ENCODE results near the gene CBX5.

The CBX5 gene

DNA sequence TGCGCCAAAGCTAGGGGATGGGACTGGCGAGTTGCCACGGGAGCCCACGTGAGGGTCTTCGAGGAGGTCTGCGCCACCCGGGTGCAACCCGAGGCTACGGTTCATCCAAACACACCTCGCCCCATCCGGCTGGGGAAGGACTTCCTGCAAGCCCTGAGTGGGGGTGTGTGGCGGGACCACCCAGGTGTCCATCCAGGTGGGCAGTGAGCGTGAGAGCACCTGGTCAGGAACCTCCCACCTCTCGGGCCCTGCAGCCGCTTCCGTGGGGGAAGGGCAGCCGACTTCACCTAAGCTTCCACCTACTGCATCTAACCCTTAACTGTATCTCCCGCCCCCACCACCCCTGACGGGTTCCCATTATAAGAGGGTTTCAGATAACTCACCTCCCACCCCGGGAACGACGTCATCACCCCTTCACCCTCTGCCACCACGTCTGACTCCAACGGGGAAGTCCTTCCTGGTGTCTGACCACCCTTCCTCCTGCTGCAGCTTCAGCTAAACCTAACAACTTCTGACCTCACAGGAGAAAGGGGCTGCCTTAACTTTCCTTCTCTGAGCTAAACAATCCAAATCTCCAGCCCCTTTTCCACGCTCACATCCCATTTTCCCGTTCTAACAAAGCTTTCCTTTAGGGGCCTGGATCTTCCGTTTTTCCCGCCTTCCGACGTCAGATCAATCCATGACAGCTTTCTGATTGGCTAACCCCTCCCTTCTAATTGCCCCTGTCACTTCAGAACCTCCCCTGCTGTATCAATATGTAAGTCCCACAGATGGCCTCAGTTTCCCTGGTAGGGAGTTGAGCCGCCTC, 63.7 kb downstream of the CBX5 start:
- Histone ChIP-seq H3K27me3 (ENCODE audit: control insufficient read depth in 1 of 2, insufficient read depth in 2 of 2, low read length in 2 of 2) (peaks cover 35 to 62% of the 10 kb centered on the region in 2 donors), H3K4me3 (ENCODE audit: low read depth in 1 of 2, low read length in 2 of 2) (peak overlapping the region; percentile 40), H3K9me3 (ENCODE audit: low read length) (no peaks in the 10 kb centered on the region), H3K27ac (ENCODE audit: low read depth, low read length) (no peak overlapping the region), H3K4me1 (ENCODE audit: insufficient read depth, low read length) (peaks cover 28% of the 10 kb centered on the region), H3K9ac (ENCODE audit: low read length) (no peak overlapping the region), H3K36me3 (ENCODE audit: insufficient read depth, low read length) (no peaks in the 10 kb centered on the region)

DNA sequence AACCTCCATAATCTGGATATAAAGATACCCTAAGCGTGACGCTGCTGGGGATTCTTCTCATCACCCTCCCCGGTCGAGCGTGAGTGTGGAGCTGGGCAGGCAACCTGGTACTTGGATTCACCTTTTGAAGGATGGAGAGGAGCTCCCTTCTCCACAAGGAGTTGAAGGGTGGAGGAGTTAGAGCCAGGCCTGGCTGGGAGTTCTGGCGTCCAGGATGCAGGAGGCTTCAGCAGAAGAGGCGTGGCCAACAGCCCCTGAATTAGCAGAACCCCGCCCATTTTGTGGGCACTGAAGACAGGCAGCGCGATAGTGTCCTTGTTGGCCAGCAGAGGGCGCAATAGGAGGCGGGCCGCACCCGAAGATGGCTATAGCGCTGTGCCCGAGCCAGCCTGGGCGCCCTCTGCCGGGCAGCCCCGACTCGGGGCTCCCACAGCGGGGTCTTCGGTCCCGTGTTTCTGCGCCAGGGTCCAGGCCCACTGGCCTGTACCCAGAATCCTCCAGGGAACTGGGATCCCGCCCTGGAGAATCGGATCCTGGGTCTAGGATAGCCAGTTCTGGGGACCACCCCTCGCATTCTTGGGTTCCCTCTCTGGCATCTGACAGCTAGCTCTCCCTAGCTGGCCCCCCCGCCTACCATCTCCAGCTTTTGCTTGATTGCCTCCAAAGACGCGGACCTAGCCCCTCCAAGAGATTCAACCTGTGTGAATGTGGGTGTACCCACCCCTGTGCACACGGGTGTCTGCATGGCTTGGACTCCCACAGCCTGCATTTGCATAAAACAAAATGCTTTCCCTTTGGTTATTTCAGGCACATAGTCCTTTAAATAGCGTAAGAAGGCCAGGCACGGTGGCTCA, 65.1 kb downstream of the CBX5 start:
- Histone ChIP-seq H3K27ac (ENCODE audit: low read depth, low read length) (no peak overlapping the region), H3K9ac (ENCODE audit: low read length) (no peak overlapping the region), H3K36me3 (ENCODE audit: insufficient read depth, low read length) (no peaks in the 10 kb centered on the region), H3K9me3 (ENCODE audit: low read length) (no peaks in the 10 kb centered on the region), H3K4me3 (ENCODE audit: low read depth in 1 of 2, low read length in 2 of 2) (no peak overlapping the region), H3K27me3 (ENCODE audit: control insufficient read depth in 1 of 2, insufficient read depth in 2 of 2, low read length in 2 of 2) (peaks cover 35 to 69% of the 10 kb centered on the region in 2 donors), H3K4me1 (ENCODE audit: insufficient read depth, low read length) (peaks cover 28% of the 10 kb centered on the region)

DNA sequence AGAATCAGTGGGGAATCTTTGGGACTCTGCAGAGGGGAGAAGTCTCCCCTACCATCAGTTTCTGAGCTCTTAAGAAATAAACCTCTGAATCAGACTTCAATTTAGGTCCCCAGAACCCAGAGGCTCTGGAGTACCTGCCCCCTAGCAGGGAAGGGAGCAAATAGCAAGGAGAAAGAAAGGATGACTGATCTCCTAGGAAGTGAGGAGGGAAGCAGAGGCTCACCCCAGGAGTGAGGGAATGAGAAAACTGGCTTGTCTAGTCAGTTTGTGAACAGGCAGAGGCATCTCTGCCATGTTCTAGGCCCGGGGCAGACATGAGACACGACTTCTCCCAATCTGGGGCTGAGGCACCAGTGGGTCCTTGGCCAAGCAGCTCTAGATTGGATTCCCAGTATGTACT, 66.8 kb downstream of the CBX5 start:
- no peak overlapping the region for H3K4me3 ChIP-seq (ENCODE audit: low read depth in 1 of 2, low read length in 2 of 2)
- no peaks in the 10 kb centered on the region for H3K9me3 ChIP-seq (ENCODE audit: low read length)
- H3K27me3 ChIP-seq (ENCODE audit: control insufficient read depth in 1 of 2, insufficient read depth in 2 of 2, low read length in 2 of 2), result peaks cover 33 to 79% of the 10 kb centered on the region in 2 donors
- no peaks in the 10 kb centered on the region for H3K36me3 ChIP-seq (ENCODE audit: insufficient read depth, low read length)
- H3K4me1 ChIP-seq (ENCODE audit: insufficient read depth, low read length), result peaks cover 27% of the 10 kb centered on the region
- no peak overlapping the region for H3K9ac ChIP-seq (ENCODE audit: low read length)
- H3K27ac ChIP-seq (ENCODE audit: low read depth, low read length), result no peak overlapping the region

DNA sequence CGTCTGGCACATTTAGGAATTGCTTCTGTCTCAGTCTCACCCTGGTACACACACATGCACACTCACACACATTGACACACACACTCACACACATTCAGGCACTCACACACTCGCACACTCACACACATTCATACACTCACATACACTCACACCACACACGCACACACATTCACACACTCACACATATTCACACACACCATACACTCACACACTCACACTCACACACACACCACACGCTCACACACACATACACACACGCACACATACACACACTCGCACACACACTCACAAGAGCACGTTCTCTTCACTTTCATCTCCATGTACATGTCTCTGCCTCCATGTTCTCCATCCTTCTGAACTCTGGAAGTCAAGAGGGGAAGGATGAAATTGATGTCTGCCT, 68.0 kb downstream of the CBX5 start:
- H3K9ac ChIP-seq (ENCODE audit: low read length), result no peak overlapping the region
- peaks cover 15% of the 10 kb centered on the region for H3K4me1 ChIP-seq (ENCODE audit: insufficient read depth, low read length)
- no peak overlapping the region for H3K27ac ChIP-seq (ENCODE audit: low read depth, low read length)
- H3K27me3 ChIP-seq (ENCODE audit: control insufficient read depth in 1 of 2, insufficient read depth in 2 of 2, low read length in 2 of 2), result peaks cover 23 to 71% of the 10 kb centered on the region in 2 donors
- no peak overlapping the region for H3K4me3 ChIP-seq (ENCODE audit: low read depth in 1 of 2, low read length in 2 of 2)
- no peaks in the 10 kb centered on the region for H3K36me3 ChIP-seq (ENCODE audit: insufficient read depth, low read length)
- no peaks in the 10 kb centered on the region for H3K9me3 ChIP-seq (ENCODE audit: low read length)

DNA sequence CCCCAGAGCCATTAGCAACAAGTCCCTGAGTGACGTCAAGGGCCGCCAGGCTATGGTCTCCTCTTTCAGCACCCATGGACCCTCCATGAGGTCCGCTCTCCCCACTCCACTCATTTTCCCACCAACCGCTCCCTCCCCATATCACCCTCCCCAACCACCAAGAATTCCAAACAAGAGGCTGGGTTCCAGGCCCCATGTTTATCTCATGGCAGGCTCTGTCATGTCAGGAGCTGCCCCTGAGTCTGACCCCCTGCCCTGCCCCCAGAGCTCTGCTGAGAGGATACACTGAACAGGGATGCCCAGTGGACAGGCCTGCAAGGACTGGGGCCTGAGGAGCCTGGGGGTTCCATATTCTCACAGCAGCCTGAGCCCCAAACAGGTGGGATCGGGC, 69.5 kb downstream of the CBX5 start:
- Histone ChIP-seq H3K9me3 (ENCODE audit: low read length) (no peaks in the 10 kb centered on the region), H3K27me3 (ENCODE audit: control insufficient read depth in 1 of 2, insufficient read depth in 2 of 2, low read length in 2 of 2) (peaks cover 19 to 62% of the 10 kb centered on the region in 2 donors)

DNA sequence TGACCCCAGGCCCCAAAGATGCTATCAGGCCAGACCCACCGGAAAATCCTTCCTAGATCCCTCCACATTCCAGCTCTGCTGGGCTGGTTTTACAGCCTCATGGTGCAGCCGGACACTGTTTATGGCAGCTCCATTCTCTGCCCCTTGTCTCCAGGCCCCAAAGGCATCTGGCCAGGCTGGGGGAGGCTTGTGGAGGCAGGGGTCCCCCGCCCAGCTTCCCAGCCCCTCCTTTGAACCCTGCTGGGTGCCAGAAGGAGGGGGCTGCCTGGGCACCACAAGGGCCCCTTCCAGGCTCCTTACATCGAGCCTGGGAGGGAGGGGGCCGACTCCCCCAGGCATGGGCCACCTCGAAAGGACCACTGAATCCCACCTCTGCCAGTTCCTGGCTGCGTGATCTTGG, 71.3 kb downstream of the CBX5 start:
- no peak overlapping the region for H3K27ac ChIP-seq (ENCODE audit: low read depth, low read length)
- H3K27me3 ChIP-seq (ENCODE audit: control insufficient read depth in 1 of 2, insufficient read depth in 2 of 2, low read length in 2 of 2), result peaks cover 15 to 51% of the 10 kb centered on the region in 2 donors
- no peak overlapping the region for H3K4me3 ChIP-seq (ENCODE audit: low read depth in 1 of 2, low read length in 2 of 2)
- no peaks in the 10 kb centered on the region for H3K36me3 ChIP-seq (ENCODE audit: insufficient read depth, low read length)
- H3K9ac ChIP-seq (ENCODE audit: low read length), result no peak overlapping the region
- no peaks in the 10 kb centered on the region for H3K4me1 ChIP-seq (ENCODE audit: insufficient read depth, low read length)
- no peaks in the 10 kb centered on the region for H3K9me3 ChIP-seq (ENCODE audit: low read length)

More for the DNA sequence above, 69.5 kb downstream of the CBX5 start:
- Histone ChIP-seq H3K27ac (ENCODE audit: low read depth, low read length) (no peak overlapping the region), H3K36me3 (ENCODE audit: insufficient read depth, low read length) (no peaks in the 10 kb centered on the region), H3K4me1 (ENCODE audit: insufficient read depth, low read length) (peaks cover 9% of the 10 kb centered on the region), H3K9ac (ENCODE audit: low read length) (no peak overlapping the region), H3K4me3 (ENCODE audit: low read depth in 1 of 2, low read length in 2 of 2) (no peak overlapping the region)

DNA sequence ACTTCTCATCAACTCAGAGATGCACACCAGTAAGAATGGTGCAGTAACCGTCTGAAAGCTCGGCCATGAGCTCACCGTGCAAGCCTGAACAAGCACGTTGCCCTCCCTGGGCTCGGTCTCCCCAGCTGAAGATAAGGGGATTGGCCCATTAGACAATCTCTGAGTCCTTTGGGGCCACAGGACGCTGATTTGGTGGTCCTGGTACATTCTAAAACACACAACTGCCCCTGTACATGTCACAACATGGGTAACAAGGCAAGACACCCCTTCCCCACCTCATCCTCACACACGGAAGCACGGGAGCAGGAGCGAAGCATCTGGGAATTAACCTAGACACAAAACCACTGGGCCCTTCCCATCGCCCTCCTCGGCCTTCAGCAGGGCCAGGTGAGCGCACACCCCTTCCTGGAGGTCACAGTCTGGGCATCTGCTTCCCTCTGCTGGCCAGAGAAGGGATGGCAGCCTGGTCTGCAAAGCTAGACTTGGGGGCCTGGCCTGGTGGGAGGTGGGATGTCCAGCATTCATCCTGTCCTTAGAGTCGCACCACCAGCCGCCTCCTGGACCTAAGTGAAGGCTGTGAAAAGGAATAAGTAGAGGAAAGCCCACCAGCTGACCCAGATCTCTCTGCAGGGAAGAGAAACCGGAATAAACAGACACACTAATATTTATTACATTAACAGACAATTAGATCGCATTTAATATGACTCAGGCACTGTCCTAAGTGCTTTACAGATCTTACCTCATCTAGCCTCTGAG, 72.2 kb downstream of the CBX5 start:
- Histone ChIP-seq H3K27ac (ENCODE audit: low read depth, low read length) (no peak overlapping the region), H3K27me3 (ENCODE audit: control insufficient read depth in 1 of 2, insufficient read depth in 2 of 2, low read length in 2 of 2) (peaks cover 14 to 42% of the 10 kb centered on the region in 2 donors), H3K9me3 (ENCODE audit: low read length) (no peaks in the 10 kb centered on the region), H3K36me3 (ENCODE audit: insufficient read depth, low read length) (no peaks in the 10 kb centered on the region), H3K9ac (ENCODE audit: low read length) (no peak overlapping the region), H3K4me3 (ENCODE audit: low read depth in 1 of 2, low read length in 2 of 2) (no peak overlapping the region), H3K4me1 (ENCODE audit: insufficient read depth, low read length) (no peaks in the 10 kb centered on the region)

DNA sequence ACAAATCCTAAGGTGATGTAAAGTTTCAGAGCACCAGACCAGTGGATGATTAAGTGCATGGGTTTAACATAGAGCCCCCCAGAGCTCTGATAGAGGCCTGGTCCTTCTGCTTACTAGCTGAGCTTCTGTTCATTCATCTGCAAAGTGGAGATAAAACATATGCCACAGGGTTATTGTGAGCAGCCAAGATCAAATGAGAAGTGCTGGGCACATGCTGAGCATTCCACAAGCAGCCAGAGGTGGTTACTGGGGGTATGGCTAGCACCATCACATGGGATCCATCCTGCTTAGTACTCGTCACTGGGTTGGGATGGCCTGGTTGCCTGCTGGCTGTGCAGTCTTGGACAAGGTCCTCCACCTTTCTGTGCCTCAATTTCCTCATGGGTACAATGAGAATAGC, 73.1 kb downstream of the CBX5 start:
- H3K27me3 ChIP-seq (ENCODE audit: control insufficient read depth in 1 of 2, insufficient read depth in 2 of 2, low read length in 2 of 2), result peaks cover 5 to 39% of the 10 kb centered on the region in 2 donors
- no peak overlapping the region for H3K27ac ChIP-seq (ENCODE audit: low read depth, low read length)
- no peak overlapping the region for H3K4me3 ChIP-seq (ENCODE audit: low read depth in 1 of 2, low read length in 2 of 2)
- no peaks in the 10 kb centered on the region for H3K9me3 ChIP-seq (ENCODE audit: low read length)
- H3K4me1 ChIP-seq (ENCODE audit: insufficient read depth, low read length), result no peaks in the 10 kb centered on the region
- H3K36me3 ChIP-seq (ENCODE audit: insufficient read depth, low read length), result no peaks in the 10 kb centered on the region
- no peak overlapping the region for H3K9ac ChIP-seq (ENCODE audit: low read length)

DNA sequence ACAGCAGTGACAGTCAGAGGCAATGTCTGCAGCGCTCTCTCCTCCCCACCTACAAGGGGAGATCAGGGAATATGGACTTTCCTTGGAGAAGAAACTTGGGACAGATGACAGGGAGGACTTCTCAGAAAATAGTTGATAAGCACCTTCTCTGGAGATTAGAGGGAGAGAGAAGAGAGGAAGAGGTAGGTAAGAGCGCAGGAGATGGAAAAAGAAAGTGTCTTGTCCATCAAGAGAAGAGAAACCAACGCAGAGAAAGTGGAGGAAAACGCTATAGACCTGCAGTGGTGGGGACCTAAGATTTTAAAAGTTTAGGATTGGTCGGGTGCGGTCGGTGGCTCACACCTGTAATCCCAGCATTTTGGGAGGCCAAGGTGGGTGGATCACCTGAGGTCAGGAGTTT, 75.6 kb downstream of the CBX5 start:
- Histone ChIP-seq H3K27me3 (ENCODE audit: control insufficient read depth in 1 of 2, insufficient read depth in 2 of 2, low read length in 2 of 2) (peaks cover 0 to 54% of the 10 kb centered on the region in 2 donors), H3K9ac (ENCODE audit: low read length) (no peak overlapping the region), H3K36me3 (ENCODE audit: insufficient read depth, low read length) (no peaks in the 10 kb centered on the region), H3K9me3 (ENCODE audit: low read length) (no peaks in the 10 kb centered on the region), H3K4me3 (ENCODE audit: low read depth in 1 of 2, low read length in 2 of 2) (no peak overlapping the region), H3K27ac (ENCODE audit: low read depth, low read length) (no peak overlapping the region), H3K4me1 (ENCODE audit: insufficient read depth, low read length) (no peaks in the 10 kb centered on the region)

DNA sequence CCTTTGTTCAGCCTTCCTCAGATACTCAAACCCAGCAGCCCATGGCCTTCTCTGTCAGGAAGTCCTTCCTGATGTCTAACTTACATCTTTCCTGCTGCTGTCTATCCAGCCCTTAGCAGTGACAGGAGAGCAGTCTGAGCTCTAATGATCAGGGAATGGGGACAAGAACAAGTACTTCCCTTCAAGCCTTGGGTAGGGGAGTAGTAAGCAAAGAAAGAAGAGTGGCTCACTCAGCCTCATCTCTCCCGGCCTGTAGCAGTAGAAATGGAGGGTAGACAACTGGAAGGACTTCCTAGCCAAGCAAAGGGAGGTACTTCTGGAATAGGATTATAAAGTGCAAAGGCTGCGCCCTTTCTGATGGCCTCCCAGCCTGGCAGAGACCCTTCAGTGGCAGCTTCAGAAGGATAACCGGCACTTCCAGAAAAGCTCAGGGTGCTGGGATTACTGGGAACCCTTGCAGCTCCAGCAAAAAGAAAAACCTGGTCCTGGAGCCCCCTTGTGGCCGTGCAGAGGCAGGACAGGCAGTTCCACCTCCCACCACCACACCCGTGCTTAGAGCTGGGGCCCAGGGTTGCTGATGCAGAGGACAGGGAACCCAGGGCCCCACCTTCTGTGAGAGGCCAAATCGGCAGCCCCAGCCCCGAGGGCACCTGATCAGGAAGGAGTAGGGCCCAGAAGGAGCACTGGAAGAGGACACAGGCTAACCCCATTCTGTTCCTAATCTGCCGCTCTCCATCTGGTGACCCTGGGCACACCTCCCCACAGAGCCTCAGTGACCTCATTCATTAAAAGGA, 78.7 kb downstream of the CBX5 start:
- Histone ChIP-seq H3K27me3 (ENCODE audit: control insufficient read depth in 1 of 2, insufficient read depth in 2 of 2, low read length in 2 of 2) (peaks cover 0 to 61% of the 10 kb centered on the region in 2 donors), H3K9ac (ENCODE audit: low read length) (no peak overlapping the region), H3K9me3 (ENCODE audit: low read length) (no peaks in the 10 kb centered on the region)

More for the DNA sequence above, 78.7 kb downstream of the CBX5 start:
- H3K4me3 ChIP-seq (ENCODE audit: low read depth in 1 of 2, low read length in 2 of 2), result no peak overlapping the region
- no peaks in the 10 kb centered on the region for H3K36me3 ChIP-seq (ENCODE audit: insufficient read depth, low read length)
- H3K27ac ChIP-seq (ENCODE audit: low read depth, low read length), result no peak overlapping the region
- no peaks in the 10 kb centered on the region for H3K4me1 ChIP-seq (ENCODE audit: insufficient read depth, low read length)

Data from muscle layer of colon (tissue), 2 donors.